ENCODE data around the gene CHFR. TPM values are rescaled to one million over a fixed set of nuclear protein-coding genes. Genes with fewer than 3 reads are reported as not detected.

CHFR gene
- total and polyA plus RNA-seq, 3 donors from 2014 or later: 62.2 to 100 (median 89.6) TPM

DNA sequence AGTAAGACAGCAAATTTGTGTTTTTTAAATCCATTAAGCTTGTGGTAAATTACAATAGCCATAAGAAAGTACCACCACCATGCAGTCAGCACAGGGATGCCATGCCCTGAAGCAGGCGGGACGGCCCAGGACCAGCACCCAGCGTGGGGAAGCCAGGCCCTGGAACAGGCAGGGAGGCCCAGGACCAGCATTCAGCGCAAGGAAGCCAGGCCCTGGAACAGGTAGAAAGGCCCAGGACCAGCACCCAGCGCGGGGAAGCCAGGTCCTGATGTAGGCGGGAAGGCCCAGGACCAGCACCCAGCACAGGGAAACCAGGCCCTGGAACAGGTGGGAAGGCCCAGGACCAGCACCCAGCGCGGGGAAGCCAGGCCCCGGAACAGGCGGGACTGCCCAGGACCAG, 13.2 kb downstream of the CHFR start:
- TF ChIP-seq POLR2A (IDR thresholded peaks at IDR 0.05): no peak
- TF ChIP-seq, protein P1, sequence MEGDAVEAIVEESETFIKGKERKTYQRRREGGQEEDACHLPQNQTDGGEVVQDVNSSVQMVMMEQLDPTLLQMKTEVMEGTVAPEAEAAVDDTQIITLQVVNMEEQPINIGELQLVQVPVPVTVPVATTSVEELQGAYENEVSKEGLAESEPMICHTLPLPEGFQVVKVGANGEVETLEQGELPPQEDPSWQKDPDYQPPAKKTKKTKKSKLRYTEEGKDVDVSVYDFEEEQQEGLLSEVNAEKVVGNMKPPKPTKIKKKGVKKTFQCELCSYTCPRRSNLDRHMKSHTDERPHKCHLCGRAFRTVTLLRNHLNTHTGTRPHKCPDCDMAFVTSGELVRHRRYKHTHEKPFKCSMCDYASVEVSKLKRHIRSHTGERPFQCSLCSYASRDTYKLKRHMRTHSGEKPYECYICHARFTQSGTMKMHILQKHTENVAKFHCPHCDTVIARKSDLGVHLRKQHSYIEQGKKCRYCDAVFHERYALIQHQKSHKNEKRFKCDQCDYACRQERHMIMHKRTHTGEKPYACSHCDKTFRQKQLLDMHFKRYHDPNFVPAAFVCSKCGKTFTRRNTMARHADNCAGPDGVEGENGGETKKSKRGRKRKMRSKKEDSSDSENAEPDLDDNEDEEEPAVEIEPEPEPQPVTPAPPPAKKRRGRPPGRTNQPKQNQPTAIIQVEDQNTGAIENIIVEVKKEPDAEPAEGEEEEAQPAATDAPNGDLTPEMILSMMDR (IDR thresholded peaks at IDR 0.05): no peak
- Histone ChIP-seq H3K4me1 (no peaks in the 10 kb centered on the region), H3K36me3 (ENCODE audit: low read depth, missing control alignments) (no peaks in the 10 kb centered on the region), H3K9me3 (no peaks in the 10 kb centered on the region), H3K4me3 (no peak overlapping the region), H3K27me3 (no peaks in the 10 kb centered on the region), H3K27ac (no peak overlapping the region)
- WGBS, 2 donors: 97% methylated on average over 9 to 11 of the region's 11 CpGs
- no peak for DNase-seq
- intact Hi-C loops (cut with DNase I; ENCODE audit: low total_unique reads): no loop called here

DNA sequence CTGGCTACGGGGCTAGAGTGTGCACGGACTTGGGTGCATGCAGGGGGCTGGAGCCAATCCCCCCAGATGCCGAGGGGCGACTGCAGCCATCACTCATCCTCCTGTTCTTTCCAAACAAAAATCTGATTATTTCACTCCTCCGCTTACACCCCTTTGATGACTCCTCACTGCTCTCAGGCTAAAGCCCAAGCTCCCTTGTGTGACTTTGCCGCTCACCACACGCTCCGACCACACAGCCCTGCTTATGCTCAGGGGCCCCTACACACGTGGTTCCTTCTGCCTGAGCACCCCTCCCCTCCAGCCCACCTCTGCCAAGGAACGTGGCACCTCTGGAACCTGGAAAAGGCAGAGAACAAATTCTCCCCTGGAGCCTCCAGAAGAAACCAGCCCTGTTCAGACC, 13.7 kb downstream of the CHFR start:
- no peak overlapping the region for H3K4me3 ChIP-seq
- DNase-seq: no peak
- WGBS, 2 donors: 91 to 94% methylated on average over 10 of the region's 10 CpGs
- H3K36me3 ChIP-seq (ENCODE audit: low read depth, missing control alignments): no peaks in the 10 kb centered on the region
- TF ChIP-seq, protein P1 (IDR thresholded peaks at IDR 0.05): no peak
- TF ChIP-seq POLR2A (IDR thresholded peaks at IDR 0.05): no peak
- no peaks in the 10 kb centered on the region for H3K9me3 ChIP-seq
- H3K4me1 ChIP-seq: no peaks in the 10 kb centered on the region
- H3K27me3 ChIP-seq: no peaks in the 10 kb centered on the region
- no peak overlapping the region for H3K27ac ChIP-seq
- intact Hi-C loops (cut with DNase I; ENCODE audit: low total_unique reads): no loop called here

DNA sequence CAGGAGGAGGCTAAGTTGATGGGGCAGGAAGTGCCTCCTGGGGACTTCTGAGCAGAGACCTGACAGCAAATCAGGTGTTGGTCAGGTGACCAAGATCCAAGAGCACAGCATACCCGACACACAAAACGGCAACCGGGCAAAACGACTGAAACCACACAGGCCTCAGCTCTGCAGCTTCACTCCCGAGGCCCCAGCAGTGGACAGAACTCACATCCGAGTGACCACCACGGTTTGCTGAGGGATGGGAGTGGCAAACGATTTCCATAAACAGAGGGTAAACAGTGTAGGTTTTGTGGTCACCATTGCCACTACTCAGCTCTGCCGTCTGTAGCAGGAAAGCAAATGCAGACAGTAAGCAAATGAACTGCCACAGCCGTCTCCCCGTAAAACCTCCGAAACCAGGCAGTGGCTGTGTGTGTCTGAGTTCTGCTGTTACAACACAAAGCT, 14.4 kb downstream of the CHFR start:
- 91 to 94% methylated on average over 8 to 12 of the region's 12 CpGs for WGBS, 2 donors
- H3K36me3 ChIP-seq (ENCODE audit: low read depth, missing control alignments): no peaks in the 10 kb centered on the region
- DNase-seq: no peak
- intact Hi-C loops (cut with DNase I; ENCODE audit: low total_unique reads): no loop called here
- no peaks in the 10 kb centered on the region for H3K9me3 ChIP-seq
- no peaks in the 10 kb centered on the region for H3K4me1 ChIP-seq
- TF ChIP-seq POLR2A (IDR thresholded peaks at IDR 0.05): no peak
- TF ChIP-seq, protein P1 (IDR thresholded peaks at IDR 0.05): no peak
- H3K27me3 ChIP-seq: no peaks in the 10 kb centered on the region
- no peak overlapping the region for H3K4me3 ChIP-seq
- no peak overlapping the region for H3K27ac ChIP-seq

DNA sequence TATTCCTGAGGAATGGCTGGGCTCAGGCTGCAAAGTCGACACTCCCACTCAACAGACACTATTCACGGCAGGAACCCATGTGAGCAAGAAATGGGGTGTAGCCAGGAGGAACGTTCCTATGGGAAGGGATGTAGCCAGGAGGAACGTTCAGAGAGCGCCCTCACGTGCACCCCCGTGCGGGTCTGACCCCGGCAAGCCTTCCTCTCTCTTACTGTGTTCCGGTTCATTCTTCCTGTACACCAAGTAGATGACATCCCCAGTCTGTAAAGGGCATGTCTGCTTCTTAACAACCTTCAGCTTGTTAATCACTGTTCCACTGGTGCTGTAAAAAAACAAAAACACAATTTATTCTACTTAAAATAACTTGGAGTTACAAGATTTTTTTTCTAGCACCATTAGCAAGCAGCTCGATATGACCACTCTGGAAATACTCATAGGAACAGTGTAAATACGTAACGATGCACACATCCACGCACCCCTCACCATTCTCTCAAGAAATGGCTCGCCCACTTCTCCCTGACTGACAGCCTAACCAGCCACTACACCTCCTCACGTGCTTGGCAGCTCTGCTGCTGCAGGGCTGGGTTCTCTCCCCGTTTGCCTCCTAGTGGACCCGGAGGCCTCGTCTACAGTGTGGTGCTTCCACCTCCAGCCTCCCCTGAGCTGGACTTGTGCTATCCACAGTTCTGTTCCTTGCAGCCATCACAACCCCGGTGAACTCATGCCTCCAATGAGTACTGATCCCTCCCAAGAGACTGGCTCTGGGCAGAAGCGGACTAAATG, 15.1 kb downstream of the CHFR start:
- Histone ChIP-seq H3K9me3 (no peaks in the 10 kb centered on the region), H3K36me3 (ENCODE audit: low read depth, missing control alignments) (no peaks in the 10 kb centered on the region)
- 90 to 93% methylated on average over 18 to 21 of the region's 21 CpGs for WGBS, 2 donors

More for the DNA sequence above, 15.1 kb downstream of the CHFR start:
- H3K4me3 ChIP-seq: no peak overlapping the region
- H3K27ac ChIP-seq: no peak overlapping the region
- H3K4me1 ChIP-seq: no peaks in the 10 kb centered on the region
- TF ChIP-seq, protein P1 (IDR thresholded peaks at IDR 0.05): no peak
- TF ChIP-seq POLR2A (IDR thresholded peaks at IDR 0.05): no peak
- no peak for DNase-seq
- H3K27me3 ChIP-seq: no peaks in the 10 kb centered on the region
- intact Hi-C loops (cut with DNase I; ENCODE audit: low total_unique reads): no loop called here

Data from testis (tissue), 3 donors.